ENCODE results near the gene SRMS.

GRCh38 chr20:63549019-63549418 lies 1.5 kb upstream of the SRMS start:
- TF ChIP-seq CTCF (IDR thresholded peaks at IDR 0.05): no peak
- no peak for TF ChIP-seq EZH2 (IDR thresholded peaks at IDR 0.05; ENCODE audit: borderline replicate concordance, insufficient read depth, low read depth, low read length, poor library complexity, severe bottlenecking)
